Stimulated activated CD4-positive, alpha-beta T cell treated with anti-CD3 and anti-CD28 coated beads, Interleukin-1b, Interleukin-23, amount 100 ng/mL, for 48 hours (primary cell): ENCODE data around the gene PATZ1.

ENCODE experiments used
- DNase-seq: peaks from one replicate; pipeline ENCODE4 v3.0.0-alpha.2; 2020

PATZ1 gene

DNA sequence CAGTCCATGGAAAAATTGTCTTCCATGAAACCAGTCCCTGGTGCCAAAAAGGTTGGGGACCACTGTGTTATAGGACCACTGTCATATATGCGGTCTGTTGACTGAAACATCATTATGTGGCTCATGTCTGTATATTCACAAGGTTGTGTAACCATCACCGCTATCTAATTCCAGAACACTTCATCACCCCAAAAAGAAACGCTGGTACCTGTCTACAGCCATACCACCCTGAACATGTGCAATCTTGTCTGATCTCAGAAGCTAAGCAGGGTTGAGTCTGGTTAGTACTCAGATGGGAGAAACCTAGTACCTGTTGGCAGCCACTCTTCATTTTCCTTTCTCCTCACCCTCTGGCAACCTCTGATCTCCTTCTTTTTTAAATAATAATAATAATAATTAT, 41.0 kb downstream of the PATZ1 start:
- DNase-seq, result no peak

DNA sequence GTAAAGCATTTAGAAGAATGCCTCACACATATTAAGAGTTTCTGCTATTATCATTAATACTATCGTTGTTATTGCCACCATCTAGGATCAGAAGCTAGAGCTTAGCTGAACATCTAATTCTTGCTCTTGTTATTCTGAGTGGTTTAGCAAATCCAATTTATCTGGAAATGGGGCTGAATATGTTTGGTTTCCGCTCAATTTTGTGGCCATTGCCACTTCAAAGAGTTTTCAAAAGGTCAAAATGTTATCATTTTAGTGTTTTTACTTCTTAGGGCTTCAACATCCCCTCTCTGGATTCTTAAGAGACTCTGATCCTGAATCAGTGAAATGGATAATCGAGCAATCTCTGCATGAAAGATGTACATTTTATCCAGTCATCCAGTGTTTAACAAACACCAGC, 43.6 kb downstream of the PATZ1 start:
- no peak for DNase-seq

DNA sequence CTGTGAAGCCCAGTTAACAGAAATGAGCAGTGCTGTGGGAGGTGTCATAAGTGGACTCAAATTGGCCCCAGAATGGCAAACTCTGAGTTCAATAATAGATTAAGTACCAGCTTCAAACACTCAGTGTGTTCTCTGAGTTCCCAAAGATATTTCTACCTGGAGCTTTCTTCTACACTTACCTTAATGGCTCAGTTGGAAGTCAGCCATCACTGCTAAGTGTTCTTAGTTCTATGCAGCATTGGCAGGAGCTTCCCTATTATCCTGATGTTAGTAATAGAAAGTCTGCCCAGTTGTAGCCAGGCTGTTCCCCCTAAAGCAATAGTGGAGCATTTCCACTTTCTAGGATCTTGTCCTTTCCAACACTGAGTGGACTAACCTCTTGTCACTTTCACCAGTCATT, 44.1 kb downstream of the PATZ1 start:
- no peak for DNase-seq

DNA sequence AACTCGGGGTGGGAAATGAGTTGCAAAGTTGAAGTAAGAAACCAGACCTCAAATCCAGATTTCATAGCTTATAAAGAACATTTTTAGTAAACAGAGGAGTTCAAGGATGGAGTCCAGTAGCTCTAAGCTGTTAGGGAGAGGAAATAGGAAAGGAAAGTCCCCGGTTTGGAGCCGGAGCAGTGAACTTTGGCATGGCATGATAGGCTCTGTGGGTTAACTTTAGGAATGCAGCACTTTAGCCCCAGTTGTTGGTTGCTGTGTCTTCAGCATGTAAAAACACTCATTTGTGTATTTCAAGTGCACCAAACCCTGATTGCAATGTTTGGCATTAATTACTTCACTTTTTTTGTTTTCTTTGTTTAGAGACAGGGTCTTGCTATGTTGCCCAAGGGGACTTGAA, 45.2 kb downstream of the PATZ1 start:
- no peak for DNase-seq

DNA sequence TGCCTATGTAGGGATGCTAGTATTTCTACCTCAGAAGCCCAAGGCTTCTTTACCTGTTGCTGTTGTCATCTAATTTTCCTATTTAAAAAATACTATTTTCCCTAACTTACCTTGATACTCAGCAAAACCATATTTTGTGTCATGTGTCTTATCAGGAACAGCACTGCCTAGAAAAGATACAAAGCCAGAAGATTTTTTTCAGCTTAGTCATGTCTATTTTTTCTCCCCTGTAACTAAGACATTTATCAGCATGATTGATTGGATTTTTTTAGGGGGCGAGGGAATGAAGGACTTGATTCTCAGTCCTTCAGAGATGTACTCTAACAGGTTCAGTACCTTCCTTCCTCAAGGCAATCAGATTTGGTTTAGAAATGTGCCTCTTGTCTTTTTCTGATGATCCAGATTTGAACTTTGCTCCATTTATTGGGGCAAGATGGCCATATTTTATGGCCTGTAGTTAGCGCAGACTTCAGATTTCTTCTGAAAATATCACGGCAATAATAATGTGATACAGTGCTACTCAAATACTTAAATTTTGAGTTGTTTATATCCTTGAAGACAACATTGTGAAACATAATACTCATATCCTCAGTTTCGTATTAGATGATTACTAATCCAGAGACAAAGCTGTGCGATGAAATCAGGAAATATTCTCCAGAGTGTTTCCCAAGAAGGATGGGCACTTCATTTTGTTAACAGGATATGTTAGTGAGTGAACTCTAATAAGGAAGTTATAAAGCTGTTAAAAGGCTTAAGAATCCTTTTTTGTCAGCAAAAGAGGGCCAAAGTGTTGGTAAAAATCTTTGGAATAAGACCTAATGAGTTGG, 50.1 kb downstream of the PATZ1 start:
- DNase-seq, result no peak

DNA sequence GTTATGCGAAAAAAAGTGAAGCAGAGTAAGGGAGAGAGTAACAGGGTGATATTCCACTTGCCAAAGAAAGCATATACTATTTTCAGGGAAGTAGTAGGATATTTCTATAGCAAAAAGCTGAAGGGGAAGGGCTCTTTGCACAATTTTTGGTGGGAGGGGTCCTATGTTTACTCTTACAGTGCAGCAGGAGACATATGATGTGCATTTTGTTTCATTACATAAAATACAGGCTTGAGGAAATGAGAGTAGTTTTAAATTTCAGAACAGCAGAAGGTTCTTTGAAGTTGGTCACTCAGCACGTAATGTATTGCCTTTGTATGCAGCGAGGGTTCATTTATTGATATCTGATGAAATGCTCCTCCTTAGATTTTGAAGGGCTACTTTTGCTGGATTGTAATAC, 50.8 kb downstream of the PATZ1 start:
- DNase-seq, result no peak

DNA sequence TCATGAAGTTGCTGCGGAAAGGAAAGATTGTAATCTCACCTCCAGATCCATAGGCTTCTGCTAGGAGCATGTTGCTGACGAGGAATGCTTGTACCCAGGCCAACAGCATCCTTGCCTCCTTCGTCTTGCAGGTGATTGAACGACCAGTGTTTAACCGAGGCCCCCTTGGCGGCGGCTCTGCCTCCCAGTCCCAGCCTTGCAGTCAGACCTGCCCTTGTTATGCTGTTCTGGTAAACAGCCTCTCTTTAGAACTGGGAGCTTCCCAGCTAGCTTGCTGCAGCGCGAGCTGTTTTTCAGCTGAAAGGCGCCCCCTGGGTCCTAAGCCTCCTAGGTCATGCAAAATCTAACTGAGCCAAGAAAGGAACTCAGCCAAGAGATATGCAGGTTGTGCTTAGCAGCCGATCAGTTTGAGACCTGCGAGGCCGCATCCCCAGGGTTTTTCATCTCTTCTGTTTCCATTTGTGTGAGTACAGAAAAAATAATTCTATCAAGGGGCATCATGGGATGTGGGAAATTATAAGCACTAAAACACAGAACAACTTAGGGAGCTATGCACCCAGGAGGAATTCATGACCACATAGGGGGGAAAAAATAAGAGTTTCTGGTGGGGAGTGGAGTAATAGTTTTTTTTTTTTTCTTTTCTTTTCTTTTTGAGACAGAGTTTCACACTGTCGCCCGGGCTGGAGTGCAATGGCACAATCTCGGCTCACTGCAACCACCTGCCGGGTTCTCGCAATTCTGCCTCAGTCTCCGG, 53.7 kb downstream of the PATZ1 start, which contains the start of gene PIK3IP1:
PIK3IP1 (minus strand) TSS at position 253 of the 754 bp plus-strand sequence; CDS start at position 109, 144 bp downstream.
- DNase-seq, result peak; percentile 81

DNA sequence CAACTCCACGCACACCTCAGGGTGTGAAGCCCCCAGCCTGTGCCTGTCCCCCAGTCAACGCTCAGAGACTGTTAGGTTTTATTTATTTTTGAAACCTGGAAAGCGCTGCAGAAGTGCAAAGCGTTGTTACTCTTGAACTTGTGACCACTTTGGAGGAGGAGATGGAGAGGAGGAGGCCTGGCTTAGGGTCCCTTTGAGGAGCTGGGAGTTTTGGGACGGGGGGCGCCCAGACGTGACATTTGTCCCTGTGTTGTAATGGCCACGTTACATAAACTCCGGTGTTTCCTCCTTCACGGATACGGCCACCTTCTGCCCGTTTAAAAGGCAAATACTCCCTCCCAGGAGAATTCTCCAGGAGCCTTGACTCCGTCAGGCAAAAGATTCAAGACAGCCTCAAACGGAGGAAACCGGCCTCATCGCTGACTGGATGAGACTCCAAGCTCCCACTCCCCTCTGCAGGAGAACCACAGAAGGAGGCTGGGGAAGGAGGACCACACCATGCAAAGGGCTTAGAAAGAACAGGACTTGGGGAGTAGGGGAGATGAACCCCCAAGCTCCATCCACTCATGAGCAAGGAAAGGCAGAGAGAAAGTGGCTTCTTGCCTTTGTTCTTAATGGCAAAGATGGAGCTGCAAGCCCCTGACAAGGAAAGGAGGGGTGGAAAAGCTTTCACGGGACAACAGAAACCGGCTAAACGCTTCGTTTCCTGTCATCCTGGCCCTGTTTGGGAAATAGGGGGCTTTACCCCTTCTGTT, 54.5 kb downstream of the PATZ1 start:
- no peak for DNase-seq

DNA sequence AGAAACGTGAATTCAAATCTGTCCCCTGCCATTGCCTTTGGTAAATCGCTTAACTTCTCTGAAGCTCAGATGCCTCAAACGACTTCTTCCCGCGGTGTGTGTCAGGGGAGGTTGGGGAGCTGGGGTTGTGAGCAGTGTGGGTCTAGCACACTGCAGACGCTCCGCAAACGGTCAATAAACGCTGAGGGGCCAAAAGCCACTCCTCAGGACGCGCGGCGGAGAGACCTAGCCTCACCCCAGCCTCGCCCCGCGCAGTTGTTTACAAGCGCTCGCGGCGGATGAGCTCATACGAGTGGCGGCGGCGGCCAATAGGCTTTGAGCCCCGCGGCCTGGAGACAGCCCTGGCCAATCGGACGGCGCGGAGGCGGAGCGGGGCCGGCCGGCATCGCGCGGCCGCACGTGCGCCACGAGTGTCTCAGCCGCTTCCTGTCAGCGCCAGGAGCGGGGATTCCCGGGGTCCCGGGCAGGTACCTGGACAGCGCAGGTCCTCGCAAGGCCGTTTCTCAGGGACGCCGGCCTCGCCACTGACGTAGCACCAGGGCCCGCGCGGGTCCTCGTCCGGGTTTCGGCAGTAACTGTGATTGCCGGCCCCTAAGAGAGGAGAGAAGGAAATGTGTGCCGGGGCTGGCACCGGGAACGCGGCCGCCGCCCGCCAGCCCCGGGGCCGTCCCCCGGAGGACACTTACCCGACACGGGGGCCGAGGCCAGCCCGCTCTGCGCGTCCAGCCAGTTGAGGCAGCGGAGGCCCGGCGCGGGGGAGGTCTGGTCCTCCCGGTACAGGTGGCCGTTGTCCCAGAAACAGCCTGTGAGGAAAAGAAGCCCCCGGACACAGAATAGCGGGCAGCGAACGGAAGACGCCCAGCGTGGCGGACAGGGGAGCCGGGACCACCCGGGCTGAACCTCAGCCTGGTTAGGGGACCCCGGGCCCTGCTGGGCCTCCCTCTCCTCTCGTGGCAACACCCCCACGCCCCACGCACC, 55.4 kb downstream of the PATZ1 start:
- DNase-seq, result peak; percentile 92

DNA sequence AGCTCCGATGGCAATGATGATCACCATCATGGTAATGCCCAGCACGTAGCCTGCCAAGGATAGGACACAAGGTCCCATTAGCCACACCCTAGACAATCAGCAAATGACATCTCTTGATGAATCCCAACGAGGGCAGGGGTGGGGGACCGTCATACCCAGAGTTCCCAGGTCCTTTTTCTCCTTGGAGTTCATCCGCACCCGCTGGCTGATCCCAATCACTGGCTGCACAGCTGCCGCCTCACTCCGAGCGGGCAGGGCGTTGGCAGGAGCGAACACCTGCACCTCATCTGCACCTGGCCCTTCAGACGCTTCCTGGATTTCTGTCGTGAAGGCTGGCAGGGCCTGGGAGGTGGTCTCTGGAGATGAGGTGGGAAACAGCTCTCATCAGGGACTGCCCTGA, 56.8 kb downstream of the PATZ1 start:
- DNase-seq, result no peak

DNA sequence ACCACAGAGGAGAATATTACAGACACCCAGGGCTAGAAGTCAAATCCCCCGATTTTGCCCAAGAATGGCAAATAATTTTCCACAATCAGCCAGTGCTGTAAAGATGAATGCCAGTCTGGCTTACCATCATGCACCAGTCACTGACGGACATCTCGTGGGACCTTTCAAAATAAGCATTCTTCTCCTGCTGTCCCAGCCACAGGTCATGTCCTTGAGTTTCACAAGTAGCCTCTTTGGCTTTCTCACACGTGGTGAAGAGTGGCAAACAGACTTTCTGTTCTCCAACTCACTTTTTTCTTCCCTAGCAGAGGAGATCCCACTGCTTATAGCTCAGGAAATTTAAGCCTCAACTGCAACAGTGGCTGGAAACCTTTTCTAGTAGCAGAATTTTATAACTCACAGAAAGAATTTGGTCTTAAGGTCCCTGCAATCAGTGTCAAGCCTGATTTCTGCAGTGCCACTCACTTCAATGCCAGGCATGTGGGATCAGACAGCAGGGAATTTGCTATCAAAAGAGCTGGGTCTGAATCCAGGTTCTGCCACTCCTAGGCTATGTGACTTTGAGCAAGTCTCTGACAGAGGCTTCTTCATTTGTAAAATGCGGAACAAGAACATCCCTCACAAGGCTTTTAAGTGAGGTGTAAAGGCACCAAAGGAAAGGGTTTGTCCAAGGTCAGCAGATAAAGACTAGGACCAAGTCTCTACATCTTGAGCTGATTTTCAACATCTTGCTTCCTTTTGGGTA, 57.5 kb downstream of the PATZ1 start:
- DNase-seq, result no peak

DNA sequence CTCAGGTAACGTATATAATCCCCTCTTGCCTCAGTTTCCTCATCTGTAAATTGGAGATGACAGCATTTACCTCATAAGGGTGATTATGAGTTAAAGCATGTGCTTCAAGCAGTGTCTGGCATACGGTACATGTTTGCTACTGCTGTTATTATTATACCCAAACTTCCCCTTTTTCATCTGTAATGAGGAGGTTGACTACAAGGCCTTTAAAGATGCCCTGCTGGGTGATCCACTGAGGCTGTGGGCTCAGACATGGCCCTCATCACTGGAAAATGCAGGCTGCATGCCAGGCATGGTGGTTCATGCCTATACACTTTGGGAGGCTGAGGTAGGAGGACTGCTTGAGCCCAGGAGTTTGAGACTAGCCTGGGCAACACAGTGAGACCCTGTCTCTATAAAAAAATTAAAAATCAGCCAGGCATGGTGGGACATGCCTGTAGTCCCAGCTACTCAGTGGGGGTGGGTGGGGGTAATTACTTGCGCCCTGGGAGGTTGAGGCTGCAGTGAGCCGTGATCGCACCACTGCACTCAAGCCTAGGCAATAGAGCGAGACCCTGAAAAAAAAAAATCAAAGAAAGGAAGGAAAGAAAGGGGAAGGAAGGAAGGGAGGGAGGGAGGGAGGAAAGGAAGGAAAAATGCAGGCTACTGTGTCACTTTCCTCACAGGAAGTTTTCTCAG, 58.2 kb downstream of the PATZ1 start:
- no peak for DNase-seq

DNA sequence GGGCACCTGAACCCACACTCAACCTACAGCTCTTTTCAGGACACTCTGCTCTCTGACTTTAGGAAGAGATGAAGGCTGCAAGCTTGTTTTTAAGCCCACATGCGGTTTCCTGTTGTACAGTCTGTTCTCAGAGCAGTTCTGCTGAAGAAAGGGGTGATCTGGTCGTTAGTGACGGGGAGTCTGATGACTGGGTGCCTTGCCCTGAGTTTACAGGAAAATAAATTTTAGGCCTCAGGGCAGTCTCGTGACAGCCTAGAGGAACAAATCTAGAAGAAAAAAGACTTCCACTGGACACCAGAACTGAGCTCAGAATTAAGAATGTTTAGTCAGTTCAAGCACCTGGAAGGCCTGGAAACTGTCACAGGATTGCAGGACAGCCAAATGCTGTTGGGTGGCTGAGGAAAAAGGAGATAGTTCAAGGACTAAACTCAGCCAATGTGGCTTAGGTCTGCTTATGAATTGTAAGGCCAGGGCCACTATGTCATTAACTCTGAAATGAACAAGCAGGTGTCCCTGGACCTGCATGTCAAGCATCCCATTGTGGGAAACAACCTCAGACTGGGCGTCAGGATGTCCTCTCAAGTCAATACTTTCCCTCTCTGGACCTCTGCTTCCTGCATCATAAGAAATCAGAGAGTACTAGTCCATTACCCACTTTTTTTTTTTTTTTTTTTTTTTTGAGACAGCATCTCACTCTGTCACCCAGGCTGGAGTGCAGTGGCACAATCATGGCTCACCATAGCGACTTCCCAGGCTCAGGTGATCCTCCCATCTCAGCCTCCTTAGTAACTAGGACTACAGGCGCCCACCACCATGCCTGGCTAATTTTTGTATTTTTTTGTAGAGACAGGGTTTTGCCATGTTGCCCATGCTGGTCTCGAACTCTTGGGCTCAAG, 59.5 kb downstream of the PATZ1 start:
- peak; percentile 65 for DNase-seq

DNA sequence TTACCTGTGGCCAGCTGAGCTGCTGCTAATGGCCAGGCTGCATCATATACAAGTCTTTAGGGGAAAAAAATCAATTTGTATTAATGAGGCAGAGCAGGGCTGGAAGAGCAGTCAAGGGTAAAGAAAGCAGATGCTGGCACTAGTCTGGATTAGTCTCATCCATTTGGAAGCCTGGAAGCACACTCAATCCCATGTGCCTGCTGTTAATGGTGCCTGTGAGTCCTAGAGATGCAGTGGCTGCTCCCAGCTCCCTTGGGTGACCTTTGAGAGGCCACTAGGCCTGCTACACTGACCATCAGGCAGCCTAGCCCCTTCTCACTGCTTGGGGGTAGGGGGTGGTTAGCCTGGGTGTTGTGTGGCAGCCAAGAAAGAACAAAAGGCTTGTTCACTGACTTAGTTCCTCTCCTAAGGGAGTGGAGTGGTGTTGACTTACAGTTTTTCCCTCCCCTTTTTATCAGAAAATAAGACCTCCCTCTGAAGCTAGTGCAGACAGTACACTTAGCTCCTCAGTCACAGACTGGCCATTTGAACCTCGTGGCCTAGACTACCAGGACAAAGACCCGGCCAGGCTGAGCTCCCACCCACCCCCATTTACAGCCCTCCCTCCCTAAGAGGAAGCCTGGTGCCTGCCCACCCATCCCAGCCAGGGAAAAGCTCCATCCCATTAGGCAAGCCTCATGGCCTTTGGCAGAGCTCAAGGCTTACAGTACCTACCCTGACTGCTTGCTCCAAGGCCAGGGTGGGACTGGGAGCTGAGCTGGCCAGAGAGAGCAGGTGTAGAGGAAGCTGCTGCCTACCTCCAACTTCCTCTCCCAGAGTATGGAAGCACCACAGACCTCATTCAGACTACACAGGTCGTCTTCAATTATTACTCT, 61.6 kb downstream of the PATZ1 start:
- no peak for DNase-seq

DNA sequence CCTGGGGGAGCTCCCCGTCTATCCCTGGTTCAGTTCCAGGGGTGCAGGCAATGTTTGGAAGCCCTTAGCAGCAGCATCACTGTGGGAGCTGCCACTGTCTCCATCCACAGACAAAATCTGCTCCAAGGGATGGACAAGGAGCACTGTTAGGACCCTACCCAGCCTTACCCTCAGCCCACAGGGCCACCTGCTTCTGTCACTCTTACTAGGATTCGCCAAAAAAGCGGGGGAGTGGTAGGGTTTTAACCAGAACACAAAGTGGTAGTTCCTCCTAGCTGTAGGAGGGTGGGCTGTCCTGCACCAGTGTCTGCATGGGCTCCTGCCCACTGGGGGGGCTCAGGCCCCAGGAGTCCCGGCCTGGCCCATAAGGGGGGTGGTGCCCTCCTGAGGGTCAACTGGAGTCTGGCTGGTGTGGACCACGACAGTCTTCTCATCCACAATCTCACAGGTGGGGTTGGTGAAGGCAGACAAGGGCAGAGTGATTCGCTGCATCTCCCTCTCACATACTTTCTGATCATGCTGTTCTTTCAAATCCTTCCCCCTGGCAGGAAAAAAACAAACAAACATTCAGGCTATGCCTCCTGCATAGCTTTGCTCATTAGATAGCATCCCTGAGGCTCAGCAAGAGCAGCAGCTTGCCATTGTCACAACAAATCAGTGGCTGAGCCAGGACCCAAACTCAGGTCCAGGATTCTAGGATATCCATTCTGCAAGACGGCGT, 63.2 kb downstream of the PATZ1 start:
- DNase-seq, result no peak

DNA sequence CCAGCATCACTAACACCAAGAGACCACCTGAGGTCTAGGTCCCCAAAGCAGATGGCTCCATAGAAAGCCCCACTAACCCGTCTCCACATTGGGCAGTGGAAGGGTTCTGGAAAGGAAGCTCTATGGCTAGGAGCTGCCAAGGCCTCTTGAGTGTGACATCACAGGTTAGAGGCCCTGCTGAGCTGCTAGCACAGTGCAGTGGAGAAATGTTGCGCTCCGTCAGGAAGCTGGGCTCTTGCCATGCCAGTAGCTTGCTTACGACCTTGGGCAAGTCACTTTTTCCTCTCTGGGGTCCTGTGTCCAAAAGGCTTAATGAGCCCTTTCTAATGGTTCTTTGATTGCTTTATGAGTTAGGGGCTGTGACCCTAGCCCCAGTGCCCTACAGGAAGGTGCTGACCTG, 64.4 kb downstream of the PATZ1 start:
- no peak for DNase-seq

DNA sequence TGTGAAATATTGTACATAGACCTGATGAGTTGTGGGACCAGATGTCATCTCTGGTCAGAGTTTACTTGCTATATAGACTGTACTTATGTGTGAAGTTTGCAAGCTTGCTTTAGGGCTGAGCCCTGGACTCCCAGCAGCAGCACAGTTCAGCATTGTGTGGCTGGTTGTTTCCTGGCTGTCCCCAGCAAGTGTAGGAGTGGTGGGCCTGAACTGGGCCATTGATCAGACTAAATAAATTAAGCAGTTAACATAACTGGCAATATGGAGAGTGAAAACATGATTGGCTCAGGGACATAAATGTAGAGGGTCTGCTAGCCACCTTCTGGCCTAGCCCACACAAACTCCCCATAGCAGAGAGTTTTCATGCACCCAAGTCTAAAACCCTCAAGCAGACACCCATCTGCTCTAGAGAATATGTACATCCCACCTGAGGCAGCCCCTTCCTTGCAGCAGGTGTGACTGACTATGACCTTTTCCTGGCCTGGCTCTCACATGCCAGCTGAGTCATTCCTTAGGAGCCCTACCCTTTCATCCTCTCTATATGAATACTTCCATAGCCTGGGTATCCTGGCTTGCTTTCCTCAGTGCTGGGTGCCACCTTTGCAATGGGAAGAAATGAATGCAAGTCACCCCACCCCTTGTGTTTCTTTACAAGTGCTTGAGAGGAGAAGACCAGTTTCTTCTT, 66.2 kb downstream of the PATZ1 start:
- DNase-seq, result no peak

DNA sequence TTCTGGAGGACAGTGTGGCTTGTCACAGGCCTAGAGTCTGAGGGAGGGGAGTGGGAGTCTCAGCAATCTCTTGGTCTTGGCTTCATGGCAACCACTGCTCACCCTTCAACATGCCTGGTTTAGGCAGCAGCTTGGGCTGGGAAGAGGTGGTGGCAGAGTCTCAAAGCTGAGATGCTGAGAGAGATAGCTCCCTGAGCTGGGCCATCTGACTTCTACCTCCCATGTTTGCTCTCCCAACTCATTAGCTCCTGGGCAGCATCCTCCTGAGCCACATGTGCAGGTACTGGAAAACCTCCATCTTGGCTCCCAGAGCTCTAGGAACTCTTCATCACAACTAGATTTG, 66.8 kb downstream of the PATZ1 start:
- no peak for DNase-seq
